Measurements from ENCODE around the gene SEMA3F.
"Not testable (repeated sequence)": the region's sequence is repeated elsewhere in the genome, so short reads cannot be mapped to it uniquely, and the experiment has no call there.

SEMA3F gene

DNA sequence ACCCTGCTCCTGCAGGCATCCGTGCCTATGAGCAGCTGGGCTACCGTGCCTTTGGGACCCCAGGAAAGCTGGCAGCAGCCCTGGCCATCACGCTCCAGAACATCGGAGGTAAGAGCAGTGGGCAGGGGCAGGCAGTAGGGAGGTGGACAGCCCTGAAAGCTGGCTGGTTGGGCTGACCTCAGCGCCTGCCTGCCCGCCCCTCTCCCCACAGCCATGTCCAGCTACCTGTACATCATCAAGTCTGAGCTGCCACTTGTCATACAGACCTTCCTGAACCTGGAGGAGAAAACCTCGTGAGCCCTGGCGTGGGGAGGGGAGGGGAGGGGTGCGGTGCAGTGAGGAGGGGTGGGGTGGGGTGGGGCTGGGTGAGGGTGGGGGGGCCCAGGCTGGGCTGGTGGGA is 60.4 kb downstream of the SEMA3F start:
- no peak for DNase-seq

- no peak for DNase-seq
Observed at GRCh38 chr3:50217681-50218080, 62.6 kb downstream of the SEMA3F start.

DNA sequence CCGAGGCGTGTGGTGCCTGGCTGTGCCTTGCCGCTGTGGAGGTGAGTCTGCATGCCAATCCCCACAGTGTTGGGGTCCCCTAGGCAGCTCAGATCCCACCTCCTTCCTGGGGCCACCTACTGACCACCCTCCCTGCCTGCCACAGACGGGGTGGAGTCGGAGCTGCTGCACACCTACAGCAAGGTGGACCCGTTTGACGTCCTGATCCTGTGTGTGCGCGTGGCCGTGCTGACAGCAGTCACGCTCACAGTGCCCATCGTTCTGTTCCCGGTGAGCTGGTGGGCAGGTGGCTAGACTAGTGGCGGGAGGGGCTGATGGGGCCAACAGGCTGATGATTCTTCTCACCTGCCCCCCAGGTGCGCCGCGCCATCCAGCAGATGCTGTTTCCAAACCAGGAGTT is 63.3 kb downstream of the SEMA3F start:
- no peak for DNase-seq

GRCh38 chr3:50219285-50219684 is 64.2 kb downstream of the SEMA3F start:
- no peak for DNase-seq

DNA sequence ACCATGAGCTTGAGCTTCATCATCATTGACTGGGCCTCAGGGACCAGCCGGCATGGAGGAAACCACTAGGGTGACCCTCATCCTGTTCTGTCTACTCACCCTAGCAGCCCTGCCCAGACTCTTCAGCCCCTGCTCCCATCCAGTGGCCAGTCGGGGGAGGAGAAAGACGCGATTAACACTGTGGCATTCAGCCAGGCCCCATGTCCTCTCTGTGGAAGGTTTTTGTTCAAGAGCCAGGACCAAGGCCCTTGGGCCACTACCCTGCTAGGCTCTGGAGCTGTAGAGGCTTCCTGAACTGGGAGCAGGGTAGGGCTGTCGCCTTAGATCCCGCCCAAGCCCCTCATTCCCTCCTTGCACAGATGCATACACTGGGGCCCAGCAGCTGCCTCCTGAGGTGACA is 65.0 kb downstream of the SEMA3F start:
- no peak for DNase-seq

- no peak for DNase-seq
Observed at GRCh38 chr3:50221051-50221410, 65.9 kb downstream of the SEMA3F start.

GRCh38 chr3:50221411-50222168 is 66.5 kb downstream of the SEMA3F start:
- no peak for DNase-seq

GRCh38 chr3:50222169-50222528 is 67.0 kb downstream of the SEMA3F start:
- no peak for DNase-seq

GRCh38 chr3:50224639-50225038 is 69.5 kb downstream of the SEMA3F start:
- DNase-seq: no peak

DNA sequence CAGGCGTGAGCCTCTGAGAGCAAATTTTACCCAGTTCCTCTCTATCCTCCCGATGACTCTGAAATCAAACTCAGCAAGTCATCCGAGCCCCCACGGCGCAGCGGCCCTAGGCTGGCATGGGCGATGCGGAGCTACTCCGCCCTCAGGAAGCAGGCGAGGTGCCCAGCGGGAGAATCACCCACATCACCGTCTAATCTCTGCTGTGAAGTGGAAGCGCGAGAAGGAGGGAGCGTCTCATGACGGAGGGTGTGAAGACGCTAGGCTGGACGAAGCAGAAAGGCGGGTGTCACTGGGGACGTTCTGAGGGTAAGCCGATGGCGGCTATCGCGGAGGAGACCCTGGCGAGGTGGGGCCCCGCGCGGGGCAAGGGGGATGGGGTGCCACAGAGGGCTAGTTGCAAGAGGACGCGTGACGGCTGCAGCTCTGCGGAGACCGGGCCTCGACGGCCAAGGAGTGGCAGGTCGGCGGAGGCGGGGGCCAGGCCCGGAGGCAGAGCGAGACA is 71.8 kb downstream of the SEMA3F start:
- DNase-seq: peak; percentile 27

DNA sequence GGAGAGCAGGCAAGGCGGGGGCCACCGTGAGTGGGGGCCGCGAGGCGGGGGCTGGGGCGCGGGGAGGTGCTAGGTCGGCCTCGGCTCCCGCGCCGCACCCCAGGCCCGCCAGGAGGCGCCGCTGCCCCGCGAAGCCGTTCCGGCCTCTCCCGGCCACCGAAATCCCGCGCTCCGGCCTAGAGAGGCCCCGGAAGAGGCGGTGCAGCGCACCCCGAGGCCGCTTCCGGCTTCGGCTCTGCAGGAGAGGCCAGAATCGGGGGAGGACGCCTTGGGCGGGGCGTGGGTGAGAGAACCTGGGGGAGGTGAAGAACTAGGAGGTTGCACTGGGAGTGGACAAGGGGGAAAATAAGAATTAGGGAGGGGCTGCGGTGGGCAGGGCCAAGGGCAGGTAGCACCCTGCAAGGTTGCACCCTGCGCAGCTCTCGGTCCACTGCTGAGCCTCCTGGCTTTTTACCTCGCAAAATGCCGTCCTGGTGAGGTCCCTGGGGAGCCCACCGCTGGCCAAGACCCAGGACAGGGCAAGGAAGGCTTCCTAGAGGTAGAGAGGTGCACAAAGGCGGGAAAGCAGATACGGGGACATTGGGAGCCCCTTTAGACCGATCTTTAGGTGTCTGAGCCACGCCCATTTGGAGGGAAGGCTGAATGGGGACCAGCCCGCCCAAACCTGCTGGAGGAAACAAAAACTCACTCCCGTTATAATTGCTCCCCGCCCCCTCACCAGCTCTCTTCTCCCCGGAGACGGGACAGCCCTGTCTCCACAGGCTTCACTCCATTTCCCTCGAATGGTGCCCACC is 72.5 kb downstream of the SEMA3F start:
- DNase-seq: peak; percentile 86

DNA sequence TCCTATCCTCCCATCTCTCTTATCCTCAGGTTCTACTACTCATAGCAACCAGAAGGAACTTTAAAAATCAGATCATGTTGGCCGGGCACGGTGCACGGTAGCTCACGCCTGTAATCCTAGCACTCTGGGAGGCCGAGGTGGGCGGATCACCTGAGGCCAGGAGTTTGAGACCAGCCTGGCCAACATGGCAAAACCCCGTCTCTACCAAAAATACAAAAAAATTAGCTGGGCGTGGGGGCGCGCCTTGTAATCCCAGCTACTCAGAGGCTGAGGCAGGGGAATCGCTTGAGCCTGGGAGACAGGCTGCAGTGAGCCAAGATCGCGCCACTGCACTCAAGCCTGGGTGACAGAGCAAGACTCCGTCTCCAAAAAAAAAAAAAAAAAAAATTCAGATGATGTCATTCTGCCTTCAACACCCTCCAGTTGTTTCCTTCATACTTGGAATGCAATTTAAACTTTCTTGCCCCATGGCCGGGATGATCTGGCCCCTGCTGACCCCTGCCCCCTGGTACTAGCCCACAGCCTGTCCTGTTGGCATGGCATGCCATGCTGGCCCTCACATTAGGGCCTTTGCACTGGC is 73.2 kb downstream of the SEMA3F start:
- DNase-seq: not testable (repeated sequence)

GRCh38 chr3:50229490-50229889 is 74.4 kb downstream of the SEMA3F start:
- DNase-seq: no peak

DNA sequence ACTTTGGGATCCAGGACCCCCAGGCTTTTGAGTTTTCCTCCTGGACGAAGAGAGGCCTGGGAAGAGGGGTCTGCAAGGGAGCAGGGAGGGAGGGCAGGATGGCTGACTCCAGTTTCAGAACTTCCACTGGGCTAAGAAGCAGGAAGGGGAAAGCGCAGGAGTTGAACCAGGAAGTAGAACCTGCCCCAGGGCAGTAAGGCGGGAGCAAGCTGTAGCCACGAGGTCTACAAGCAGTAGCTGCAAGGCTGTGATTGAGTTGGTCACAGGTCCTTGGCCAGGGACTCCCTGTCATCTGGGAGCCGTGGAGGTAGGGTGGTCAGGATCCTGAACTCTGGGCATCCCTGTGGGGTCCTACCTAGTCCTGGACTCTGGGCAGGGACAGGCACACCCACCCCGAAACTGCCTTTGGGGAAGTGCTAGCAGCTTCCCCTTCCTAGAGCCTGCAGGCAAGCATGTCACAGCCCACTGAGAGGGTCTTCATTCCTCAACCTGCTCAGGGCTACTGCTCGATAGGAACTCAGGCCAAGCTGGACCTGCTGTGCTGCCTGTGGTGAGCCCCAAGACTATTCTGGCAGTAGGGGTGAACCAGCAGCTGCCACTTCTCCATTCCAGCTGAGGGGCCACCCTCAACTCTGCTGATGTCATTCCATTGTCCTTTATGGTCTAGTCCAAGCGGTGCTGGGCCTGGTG is 75.1 kb downstream of the SEMA3F start:
- DNase-seq: no peak

DNA sequence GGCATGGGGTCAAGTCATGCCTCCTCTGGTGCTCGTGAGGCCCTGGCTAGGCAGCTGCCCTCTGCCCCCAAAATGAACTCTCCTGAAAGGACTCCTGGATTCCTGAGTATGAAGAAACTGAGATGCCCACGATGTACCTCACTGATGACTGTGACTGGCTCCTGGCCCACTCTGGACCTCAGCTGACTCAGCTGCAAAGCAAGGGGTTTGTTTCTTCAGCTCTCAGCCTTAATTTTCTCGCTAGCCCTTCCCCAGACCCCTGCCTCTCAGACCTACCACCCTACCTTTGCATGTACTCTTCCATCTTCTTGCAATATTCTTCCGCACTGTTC is 75.6 kb downstream of the SEMA3F start:
- no peak for DNase-seq

DNA sequence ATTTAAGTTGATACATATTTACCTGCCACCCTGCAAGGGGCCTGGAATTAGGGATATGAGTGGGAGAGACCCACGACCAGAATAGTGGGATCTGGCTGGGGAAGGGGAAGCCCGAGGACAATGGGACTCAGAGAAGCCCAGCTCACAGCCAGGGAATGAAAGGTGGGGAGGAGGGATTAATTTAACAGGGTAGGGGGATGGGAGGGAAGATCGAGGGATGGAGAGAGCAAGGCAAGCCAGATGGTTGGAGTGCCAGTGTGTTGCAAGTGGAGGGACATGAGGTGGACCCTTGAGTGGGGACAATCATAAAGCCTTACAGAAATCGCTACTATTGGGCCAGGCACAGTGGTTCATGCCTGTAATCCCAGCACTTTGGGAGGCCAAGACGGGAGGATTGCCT is 76.5 kb downstream of the SEMA3F start:
- no peak for DNase-seq

- no peak for DNase-seq
Observed at GRCh38 chr3:50232303-50232702, 77.2 kb downstream of the SEMA3F start.

DNA sequence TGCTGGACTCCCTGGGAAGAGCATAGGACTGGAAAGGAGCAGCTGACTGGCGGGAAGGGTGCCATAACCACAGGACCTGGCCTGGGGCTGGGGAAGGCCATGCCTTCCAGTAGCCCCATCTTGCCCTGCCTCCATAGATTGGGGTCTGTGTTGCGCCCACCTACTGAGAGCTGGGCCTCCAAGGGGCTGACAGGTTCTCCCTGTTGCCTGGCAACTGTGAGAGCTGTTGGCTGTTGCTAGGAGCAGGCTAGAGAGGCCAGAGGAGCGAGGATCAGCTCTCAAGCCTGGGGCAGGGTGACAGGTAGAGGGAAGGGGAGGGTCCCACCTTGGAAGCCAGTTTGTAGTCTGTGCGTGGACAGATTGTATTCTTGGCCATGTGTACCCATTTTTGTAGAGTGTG is 78.1 kb downstream of the SEMA3F start:
- no peak for DNase-seq

GRCh38 chr3:50235716-50236483 is 80.8 kb downstream of the SEMA3F start, which contains the start of gene GNAI2:
Gene GNAI2 (plus strand): TSS chr3:50236204. CDS start chr3:50236336, 132 bp downstream.
- DNase-seq: peak; percentile 91

DNA sequence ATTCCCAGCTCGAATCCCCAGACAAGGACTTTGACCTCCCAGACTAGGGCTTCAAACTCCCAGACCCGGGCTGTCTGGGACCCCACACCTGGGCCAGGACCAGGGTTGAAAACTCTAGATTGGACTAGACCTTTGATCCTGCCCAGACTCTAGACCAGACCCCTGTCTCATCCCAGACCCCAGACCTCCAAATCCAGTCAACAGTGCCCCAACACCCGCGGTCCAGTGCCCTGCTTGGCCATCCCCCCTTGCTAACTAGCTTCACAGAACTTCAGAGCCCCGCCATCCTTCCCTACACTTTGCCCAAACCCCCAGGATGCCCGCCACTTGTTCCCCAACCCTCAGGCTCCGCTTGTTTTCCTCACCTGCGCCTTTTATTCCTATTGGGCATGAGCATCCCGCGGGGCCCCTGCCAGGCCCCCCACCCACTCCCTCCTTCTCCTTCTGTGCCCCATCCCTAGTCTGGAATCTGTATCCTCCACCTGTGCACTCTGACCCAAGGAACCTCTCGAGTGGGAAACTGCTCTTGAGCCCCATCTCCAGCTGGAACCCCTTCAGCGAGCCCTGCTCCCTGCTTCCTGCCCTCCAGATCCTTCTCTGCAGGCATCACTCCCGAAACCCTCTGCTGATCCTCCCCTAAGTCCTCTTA is 81.5 kb downstream of the SEMA3F start:
- DNase-seq: no peak

GRCh38 chr3:50237133-50237651 is 82.1 kb downstream of the SEMA3F start:
- no peak for DNase-seq
